ENCODE data around the gene WNT5B. TPM values are rescaled to one million over a fixed set of nuclear protein-coding genes. Genes with fewer than 3 reads are reported as not detected.
A peak's percentile ranks its signal among the peaks of the same experiment; 100 is the strongest.

The WNT5B gene
- total and polyA plus RNA-seq, 2 of the 8 experiments (the other 6 are each of a cell fraction or from before 2014, with no cell fraction given), result 0.91 to 1.2 TPM

DNA sequence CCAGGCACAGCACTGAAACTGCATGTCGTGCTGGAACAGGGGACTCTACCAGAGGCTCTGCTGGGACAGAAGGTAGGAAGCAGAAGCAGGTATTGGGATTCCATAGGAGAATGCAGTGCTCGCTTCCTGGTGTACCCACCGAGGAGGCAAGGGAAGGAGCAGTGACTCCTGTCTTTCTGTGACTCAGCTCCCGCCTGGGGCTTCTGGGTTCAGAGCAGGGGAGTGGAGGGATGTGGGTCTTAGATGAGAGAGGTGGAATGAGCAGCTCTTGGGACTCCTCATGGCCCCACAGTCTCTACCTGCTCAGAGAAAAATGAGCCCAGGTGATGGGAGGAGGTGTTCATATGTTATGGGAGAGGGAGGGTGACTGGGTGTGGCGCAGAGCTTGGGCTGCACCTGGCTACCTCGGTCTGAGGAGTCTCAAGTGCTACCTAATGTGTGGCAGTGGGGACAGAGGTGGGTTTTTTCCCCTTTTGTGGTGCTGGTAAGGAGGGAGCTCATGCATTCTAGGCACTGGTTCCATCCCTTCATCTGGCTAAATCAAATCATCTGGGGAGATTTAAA, 26.3 kb downstream of the WNT5B start:
- 81% methylated on average over 6 of the region's 6 CpGs; no CpG with 5 or more reads in 1 of the 2 experiments for WGBS, 2 experiments (ENCODE audit: extremely low coverage in 1 of 2, insufficient coverage in 1 of 2, insufficient read length in 1 of 2, insufficient replicate concordance in 2 of 2, low coverage in 1 of 2, low lambda C conversion rate in 2 of 2, missing lambda C conversion rate in 1 of 2)
- Histone ChIP-seq H3K18ac (ENCODE audit: extremely low read depth, low read length) (no peak overlapping the region), H2BK12ac (ENCODE audit: low read depth, low read length) (no peak overlapping the region), H3K4me3 (ENCODE audit: extremely low read depth in 1 of 4, insufficient read depth in 2 of 4, low read depth in 3 of 4, low read length in 4 of 4) (no peak overlapping the region), H2BK15ac (ENCODE audit: low read length) (no peak overlapping the region), H3K9ac (replicated peaks in 1 of 4; ENCODE audit: extremely low read depth in 1 of 4, low read depth in 3 of 4, low read length in 3 of 4) (no peak overlapping the region), H3K36me3 (ENCODE audit: control insufficient read depth in 2 of 4, insufficient read depth in 4 of 4, low read length in 3 of 4) (no peaks in the 10 kb centered on the region), H3K4me2 (ENCODE audit: insufficient read depth in 1 of 2, low read depth in 2 of 2, low read length in 2 of 2) (no peak overlapping the region), H3K27ac (ENCODE audit: low read depth, low read length) (no peak overlapping the region), H2BK5ac (ENCODE audit: low read depth, low read length) (no peak overlapping the region), H3K14ac (ENCODE audit: insufficient read length) (no peak overlapping the region), H4K8ac (ENCODE audit: extremely low read depth, insufficient read depth, low read length) (peak overlapping the region; percentile 6; the same call in 1 of the 2 replicates), H3K23ac (ENCODE audit: insufficient read length) (no peak overlapping the region), H3K27me3 (replicated peaks in 1 of 4; ENCODE audit: control insufficient read depth in 3 of 4, extremely low read depth in 1 of 4, insufficient read depth in 3 of 4, low read length in 3 of 4) (peaks cover 4 to 8% (median 6%) of the 10 kb centered on the region in 4 experiments), H2BK120ac (replicated peaks; ENCODE audit: low read depth, low read length) (no peak overlapping the region), H4K91ac (replicated peaks; ENCODE audit: insufficient read length, low read length) (no peak overlapping the region), H4K20me1 (replicated peaks in 1 of 2; ENCODE audit: control insufficient read depth in 1 of 2, insufficient read depth in 2 of 2, low read length in 2 of 2) (no peaks in the 10 kb centered on the region), H3K56ac (replicated peaks; ENCODE audit: insufficient read length, low read depth, low read length) (no peak overlapping the region), H3K9me3 (ENCODE audit: insufficient read depth in 2 of 2, low read depth in 1 of 2, low read length in 1 of 2) (no peaks in the 10 kb centered on the region), H3K79me1 (ENCODE audit: low read depth, low read length) (no peaks in the 10 kb centered on the region), H3K4ac (replicated peaks; ENCODE audit: insufficient read length, low read depth, low read length) (no peak overlapping the region), H3K79me2 (ENCODE audit: control insufficient read depth in 1 of 2, insufficient read depth in 2 of 2, low read length in 2 of 2) (no peaks in the 10 kb centered on the region), H3K23me2 (ENCODE audit: low read depth, low read length) (no peaks in the 10 kb centered on the region), H2BK20ac (ENCODE audit: low read length) (no peak overlapping the region), H3K4me1 (replicated peaks in 1 of 4; ENCODE audit: control insufficient read depth in 3 of 4, insufficient read depth in 4 of 4, low read length in 3 of 4) (peaks cover 0 to 3% (median 0%) of the 10 kb centered on the region in 4 experiments; a peak in 1 of 7 replicates), H4K5ac (ENCODE audit: insufficient read length, low read depth, low read length) (no peak overlapping the region), H2AFZ (ENCODE audit: low read length) (no peak overlapping the region), H2AK5ac (ENCODE audit: low read depth, low read length) (no peak overlapping the region)
- ChIA-PET CTCF (ENCODE audit: partially characterized antibody) (interaction anchor here (0.8 to 18.8 kb wide), 11 partner anchors 9 to 285 kb away, joined by 3 to 265 read pairs (median 7); no protein-coding TSS in a partner anchor), POLR2A (ENCODE audit: partially characterized antibody) (interaction anchor here (0.6 to 0.9 kb wide), 2 partner anchors 144 to 542 kb away, joined by 3 read pairs; no protein-coding TSS in a partner anchor)
- FAIRE-seq (no peak), DNase-seq (ENCODE audit: low read depth in 1 of 2, low spot score in 2 of 2) (no peak)
- no peak for TF ChIP-seq EP300 (IDR thresholded peaks at IDR 0.05; ENCODE audit: borderline replicate concordance in 1 of 2, low read depth in 2 of 2, low read length in 2 of 2)
- TF ChIP-seq POLR2A (IDR thresholded peaks at IDR 0.05; ENCODE audit: control extremely low read depth in 1 of 2, low read depth in 2 of 2, low read length in 2 of 2), result no peak
- TF ChIP-seq RFX5 (IDR thresholded peaks at IDR 0.05; ENCODE audit: borderline replicate concordance, low read depth, low read length), result no peak
- TF ChIP-seq RBBP5 (IDR thresholded peaks at IDR 0.05; ENCODE audit: borderline replicate concordance, low read depth, low read length), result no peak
- no peak for TF ChIP-seq RNF2 (IDR thresholded peaks at IDR 0.05; ENCODE audit: borderline replicate concordance, low read depth, low read length, missing control alignments, poor library complexity, severe bottlenecking)
- TF ChIP-seq, protein P1, sequence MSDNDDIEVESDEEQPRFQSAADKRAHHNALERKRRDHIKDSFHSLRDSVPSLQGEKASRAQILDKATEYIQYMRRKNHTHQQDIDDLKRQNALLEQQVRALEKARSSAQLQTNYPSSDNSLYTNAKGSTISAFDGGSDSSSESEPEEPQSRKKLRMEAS (IDR thresholded peaks at IDR 0.05), result no peak
- TF ChIP-seq PHF8 (conservative IDR thresholded peaks at IDR 0.05; ENCODE audit: low read depth, low read length), result no peak
- TF ChIP-seq SRF (IDR thresholded peaks at IDR 0.05; ENCODE audit: low read depth, low read length), result no peak
- no peak for TF ChIP-seq ZNF274 (IDR thresholded peaks at IDR 0.05; ENCODE audit: borderline replicate concordance, extremely low read depth, low read length)
- no peak for TF ChIP-seq SIX5 (IDR thresholded peaks at IDR 0.05; ENCODE audit: low read depth, low read length)
- no peak for TF ChIP-seq MAFK (IDR thresholded peaks at IDR 0.05; ENCODE audit: low read depth, low read length)
- no peak for TF ChIP-seq TBP (IDR thresholded peaks at IDR 0.05; ENCODE audit: low read depth, low read length)
- TF ChIP-seq SIN3A (conservative IDR thresholded peaks at IDR 0.05 in 1 of 2, IDR thresholded peaks at IDR 0.05 in 1 of 2; ENCODE audit: low read depth in 1 of 2, low read length in 2 of 2), result no peak

Measured in H1 (cell line).